ELF-1 (cell line): ENCODE data around the gene CTSL.

Experiments used
- DNase-seq: peaks from one replicate; pipeline ENCODE4 v3.0.0-alpha.2; 2016; ENCODE audit warnings: low read depth, low spot score

Gene CTSL

GRCh38 chr9:87725900-87726709, at the start of gene CTSL:
Gene CTSL (plus strand): TSS chr9:87726119. CDS start chr9:87727604, 1,485 bp downstream.
- peak; percentile 98 for DNase-seq

GRCh38 chr9:87676976-87677775, 48.7 kb upstream of the CTSL start:
- no peak for DNase-seq

DNA sequence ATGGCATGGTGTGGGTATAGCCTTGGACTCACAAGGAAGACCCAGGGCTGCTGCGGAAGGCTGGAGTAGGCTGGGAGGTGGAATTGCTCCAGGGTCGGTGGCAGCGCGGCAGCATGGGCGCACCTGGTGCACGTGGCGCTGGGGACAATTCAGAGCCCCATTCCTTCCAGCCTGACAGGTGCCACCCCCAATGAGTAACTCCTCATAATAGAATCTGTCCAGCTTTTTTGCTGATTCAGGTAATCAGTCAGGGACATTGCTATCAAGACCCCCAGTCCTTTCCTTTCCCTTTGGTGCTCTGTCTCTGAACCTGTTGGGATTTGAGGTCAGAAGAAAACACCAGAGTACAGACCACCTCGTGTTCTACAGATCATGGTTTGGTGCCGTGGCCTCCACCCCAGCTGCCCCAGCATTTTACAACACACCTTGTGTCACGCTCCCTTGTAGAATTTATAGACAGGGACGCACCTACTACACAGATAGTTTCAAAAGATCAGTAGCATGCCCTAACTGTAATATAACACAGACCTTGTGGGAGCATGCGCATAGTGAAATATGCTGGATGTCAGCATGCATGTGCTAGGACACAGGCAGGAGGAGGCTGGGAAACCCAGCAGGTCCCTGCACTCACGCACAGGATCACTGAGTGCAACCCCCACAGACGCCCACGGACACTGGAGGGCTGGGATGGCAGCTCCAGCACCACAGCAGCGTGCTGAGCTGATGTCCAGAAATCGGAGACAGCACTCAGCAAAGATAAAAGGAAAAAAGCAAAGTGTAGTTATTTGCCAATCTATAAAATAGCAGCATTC, 47.9 kb upstream of the CTSL start:
- DNase-seq: no peak

DNA sequence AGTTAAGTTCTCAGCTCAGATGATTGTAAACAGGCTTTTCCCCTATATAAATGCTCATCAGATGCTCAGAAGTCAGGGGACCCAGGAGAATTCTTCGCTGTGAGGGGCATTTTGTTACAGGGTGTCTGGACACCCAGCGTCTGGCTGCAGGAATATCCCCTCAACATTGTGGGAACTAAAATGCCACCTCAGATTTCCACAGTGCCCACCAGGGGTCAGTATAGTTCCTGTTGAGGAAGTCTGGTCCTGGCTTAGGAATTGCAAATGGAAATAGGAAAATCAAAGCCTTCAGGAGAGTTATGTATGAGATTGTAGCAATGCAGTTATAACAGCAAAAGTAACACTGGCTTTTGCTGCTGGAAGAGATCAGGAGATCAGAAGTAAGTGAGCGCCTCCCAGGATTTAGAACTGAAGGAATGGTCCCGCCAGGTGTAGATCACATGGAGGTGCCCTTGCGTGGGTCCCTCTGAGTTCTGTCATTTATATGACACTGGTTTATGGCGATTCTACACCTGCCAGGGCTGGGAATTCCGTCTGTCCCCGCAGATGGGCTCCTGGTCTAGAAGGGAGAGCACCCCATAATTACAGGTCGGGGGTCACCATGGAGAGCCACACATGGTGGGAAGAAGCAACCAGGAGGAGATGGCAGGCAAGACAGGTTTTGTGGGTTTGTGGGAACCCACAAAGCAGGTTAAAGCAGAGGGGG, 47.1 kb upstream of the CTSL start:
- peak; percentile 67 for DNase-seq

DNA sequence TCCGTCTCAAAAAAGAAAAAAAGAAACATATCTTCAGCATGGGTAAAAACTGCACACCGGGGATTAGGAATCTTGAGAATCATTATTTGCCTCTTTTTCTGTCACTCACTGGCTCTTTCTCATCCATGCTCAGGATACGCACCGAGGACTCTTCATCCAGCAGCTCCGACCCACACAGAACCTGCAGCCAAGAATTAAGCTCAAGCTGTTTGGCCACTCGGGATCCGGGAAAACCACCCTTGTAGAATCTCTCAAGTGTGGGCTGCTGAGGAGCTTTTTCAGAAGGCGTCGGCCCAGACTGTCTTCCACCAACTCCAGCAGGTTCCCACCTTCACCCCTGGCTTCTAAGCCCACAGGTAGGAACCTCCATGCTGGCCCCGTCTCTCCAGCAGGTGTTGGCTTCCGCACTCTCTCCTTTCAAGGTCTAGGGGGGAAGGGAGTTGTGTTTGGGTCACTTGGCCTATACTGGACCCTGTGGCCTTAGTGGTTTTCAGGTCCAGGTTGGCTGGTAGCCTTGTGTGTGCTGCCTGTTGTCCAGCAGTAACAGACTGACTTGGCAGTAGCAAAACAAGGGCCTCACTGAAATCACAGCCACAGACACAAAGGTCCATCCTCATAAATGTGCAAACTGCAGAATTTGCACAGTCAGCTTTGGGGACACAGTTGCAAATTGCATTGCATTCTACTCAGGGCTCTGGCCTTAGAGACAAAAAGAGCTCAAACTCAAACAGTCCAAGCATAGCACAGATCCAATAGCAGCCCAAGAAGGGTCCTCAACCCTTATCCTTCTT, 44.5 kb upstream of the CTSL start:
- DNase-seq: no peak

DNA sequence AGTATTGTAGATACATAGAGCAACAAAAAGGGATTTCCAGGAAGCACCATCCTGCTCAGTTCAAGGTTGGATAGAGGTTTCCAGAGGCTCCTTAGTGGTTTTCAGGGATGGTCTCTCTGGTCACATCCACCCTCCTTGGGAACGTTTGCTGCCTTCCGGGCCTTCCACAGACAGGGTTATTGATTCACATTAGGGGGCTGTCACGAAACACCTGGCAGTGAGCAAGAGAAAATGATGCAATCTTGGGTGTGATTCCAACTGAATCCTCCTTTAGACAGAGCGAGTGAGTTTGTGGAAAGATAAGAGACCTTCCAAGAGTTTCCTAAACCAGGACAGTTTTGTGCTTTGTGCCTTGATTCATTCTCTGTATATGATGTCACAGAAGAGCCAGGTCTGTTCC, 43.8 kb upstream of the CTSL start:
- no peak for DNase-seq

- DNase-seq: no peak
Observed at GRCh38 chr9:87682618-87683017, 43.3 kb upstream of the CTSL start.

GRCh38 chr9:87683751-87684626, 41.9 kb upstream of the CTSL start:
- no peak for DNase-seq

DNA sequence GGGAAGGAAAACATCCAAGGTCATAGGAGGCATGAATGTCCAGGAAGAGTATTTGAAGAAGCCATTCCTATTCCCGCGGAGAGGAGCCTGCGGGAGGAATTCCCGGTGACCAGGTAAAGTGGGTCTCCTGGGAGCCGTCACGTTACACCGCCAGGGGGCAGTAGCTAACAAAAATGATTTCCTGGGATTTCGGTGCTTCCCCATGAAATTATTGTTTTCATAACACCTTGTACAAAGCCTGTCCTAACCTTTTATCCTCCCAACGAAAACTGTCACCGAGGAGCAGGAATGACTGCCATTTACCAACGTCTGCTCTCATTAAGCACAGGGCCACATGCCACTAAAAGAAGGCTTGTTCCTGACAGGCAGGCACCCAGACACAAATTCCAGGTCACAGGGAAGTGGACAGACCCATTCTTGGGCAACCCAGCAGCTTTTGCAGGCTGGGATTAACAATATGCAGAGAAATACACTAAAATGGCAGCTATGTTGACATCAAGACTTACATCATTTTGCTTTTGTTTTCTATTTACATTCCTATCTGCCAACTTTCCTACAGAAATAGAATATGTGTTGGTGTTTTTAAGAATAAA, 41.2 kb upstream of the CTSL start:
- DNase-seq: peak; percentile 65

DNA sequence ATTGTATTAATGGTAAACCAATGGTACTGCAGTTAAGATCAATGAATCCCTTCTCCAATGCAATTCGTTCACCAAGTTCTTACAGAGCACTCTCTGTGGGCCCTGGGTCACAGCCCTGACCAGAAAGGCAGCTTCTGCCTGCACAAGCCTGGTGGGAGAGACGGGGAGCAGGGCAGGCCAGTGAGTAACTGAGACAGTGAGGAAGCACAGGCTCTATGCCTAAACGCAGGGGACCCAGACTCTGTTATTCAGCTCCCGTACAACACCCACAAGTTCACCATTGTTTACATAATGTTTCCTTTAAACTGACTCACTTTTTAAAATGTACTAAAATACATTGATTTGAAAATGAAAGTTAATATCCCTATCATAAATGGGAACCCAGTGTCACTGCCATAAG, 40.5 kb upstream of the CTSL start:
- no peak for DNase-seq

- no peak for DNase-seq
Observed at GRCh38 chr9:87685871-87686519, 39.9 kb upstream of the CTSL start.

DNA sequence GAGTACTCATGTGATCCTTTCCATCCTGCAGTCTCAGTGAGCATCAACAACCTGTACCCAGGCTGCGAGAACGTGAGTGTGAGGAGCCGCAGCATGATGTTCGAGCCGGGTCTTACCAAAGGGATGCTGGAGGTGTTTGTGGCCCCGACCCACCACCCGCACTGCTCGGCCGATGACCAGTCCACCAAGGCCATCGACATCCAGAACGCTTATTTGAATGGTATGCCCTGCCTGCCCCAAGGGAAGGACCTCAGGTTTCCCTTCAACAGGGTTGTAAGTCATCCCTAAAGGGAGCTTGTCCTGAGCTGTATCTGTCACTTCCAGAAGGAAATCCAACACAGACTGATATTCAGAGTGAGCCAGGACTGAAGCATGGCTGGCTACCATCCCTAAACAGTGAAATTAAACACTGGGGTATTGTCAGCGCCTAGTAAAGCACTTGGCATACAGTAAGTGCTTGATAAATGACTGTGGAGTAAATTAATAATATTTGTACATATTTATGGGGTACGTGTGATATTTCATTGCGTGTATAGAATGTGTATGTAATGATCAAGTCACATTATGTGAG, 39.3 kb upstream of the CTSL start:
- DNase-seq: no peak

DNA sequence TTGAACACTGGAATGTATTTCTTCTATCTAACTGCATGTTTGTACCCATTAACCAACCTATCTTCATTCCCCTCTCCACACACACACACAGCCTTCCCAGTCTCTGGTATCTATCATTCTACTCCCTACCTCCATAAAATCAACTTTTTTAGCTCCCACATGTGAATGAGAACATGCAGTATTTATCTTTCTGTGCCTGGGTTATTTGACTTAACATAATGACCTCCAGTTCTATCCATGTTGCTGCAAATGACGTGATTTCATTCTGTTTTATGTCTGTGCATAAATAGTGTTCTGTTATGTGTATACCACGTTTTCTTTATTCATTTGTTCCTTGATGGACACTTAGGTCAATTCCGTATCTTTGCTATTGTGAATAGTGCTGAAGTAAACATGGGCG, 38.7 kb upstream of the CTSL start:
- no peak for DNase-seq

DNA sequence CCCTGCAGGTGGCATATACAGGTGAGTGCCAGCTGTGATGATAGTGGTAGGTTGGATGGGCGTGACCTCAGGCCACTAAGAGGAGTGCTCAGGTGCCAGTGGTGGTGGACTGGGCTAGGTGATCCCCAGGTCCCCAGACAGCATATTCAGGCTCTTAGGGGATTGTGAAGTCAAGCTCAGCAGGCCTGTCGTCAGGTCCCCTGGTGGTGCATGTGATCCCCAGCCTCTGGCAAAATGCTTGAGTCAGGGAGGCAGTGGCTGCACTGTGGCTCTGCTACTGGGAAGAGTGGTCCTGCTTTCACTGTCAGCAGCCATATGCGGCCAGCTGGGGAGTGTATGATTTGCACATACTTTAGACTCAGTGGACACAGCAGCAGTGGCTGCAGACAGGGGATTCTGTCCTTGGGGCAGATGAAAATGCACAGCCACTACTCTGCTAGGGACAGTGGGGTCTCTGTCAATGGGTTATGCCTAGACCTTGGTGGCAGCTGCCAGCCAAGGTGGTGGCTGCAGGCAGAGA, 31.6 kb upstream of the CTSL start:
- no peak for DNase-seq

DNA sequence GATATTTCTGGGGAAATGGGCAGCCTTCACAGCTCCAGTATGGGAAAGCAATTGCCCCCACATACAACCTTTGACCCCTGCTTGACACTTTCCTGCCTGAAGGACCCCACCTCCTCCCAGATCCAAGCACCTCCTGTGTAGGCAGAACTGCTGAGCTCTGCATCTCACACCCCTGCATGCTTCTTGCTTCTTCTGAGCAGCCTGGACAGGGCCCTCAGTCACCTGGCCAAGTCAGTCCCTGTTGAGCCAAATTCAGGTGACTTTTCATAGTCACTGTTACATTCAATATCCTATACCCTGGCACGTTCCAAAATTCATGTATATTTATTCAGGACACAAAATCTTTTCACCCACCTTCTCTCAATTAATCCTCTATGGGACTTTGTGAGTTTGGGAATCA, 30.4 kb upstream of the CTSL start:
- no peak for DNase-seq

DNA sequence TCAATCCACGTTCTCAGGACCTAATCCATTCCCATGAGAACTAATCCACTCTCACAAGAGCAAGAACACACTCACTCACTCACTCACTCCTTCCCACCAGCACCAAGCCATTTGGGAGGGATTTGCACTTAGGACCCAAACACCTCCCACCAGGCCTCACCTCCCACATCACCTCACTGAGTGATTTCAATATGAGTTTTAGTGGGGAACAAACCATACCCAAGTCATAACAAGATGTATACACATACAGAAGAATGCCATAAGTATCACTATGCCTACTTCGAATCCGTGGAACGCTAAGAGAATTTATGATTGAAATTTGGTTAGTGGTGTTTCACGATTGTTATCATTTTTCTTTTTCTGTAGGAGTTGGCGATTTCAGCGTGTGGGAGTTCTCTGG, 29.3 kb upstream of the CTSL start:
- DNase-seq: no peak

- DNase-seq: no peak
Observed at GRCh38 chr9:87698069-87698809, 27.7 kb upstream of the CTSL start.
